GM10248 (cell line): ENCODE results near the gene CSF2.

Experiments
- CTCF ChIA-PET: fragments of 300-600 bp; sonication (Branson Sonifier 250); formaldehyde crosslinking; extraction: SDS; loops from one replicate; lab custom pipeline; 2021; ENCODE audit warnings: antibody characterized with exemption; lab: Yijun Ruan, JAX
- POLR2A ChIA-PET: fragments of 350-650 bp; sonication (Branson Sonifier 250); formaldehyde crosslinking; extraction: SDS; loops from one replicate; lab custom pipeline; 2020; ENCODE audit warnings: antibody characterized with exemption; lab: Yijun Ruan, JAX
- DNase-seq: peaks from one replicate; pipeline ENCODE4 v3.0.0; 2012; ENCODE audit errors: extremely low spot score
- TF ChIP-seq, protein P1 (sequence below): IDR thresholded peaks from 2 replicates; pipeline ENCODE4 v1.5.1; 2012; ENCODE audit warnings: mild to moderate bottlenecking, low read depth; ENCODE audit errors: extremely low read depth, missing control alignments, control extremely low read depth

The CSF2 gene

DNA sequence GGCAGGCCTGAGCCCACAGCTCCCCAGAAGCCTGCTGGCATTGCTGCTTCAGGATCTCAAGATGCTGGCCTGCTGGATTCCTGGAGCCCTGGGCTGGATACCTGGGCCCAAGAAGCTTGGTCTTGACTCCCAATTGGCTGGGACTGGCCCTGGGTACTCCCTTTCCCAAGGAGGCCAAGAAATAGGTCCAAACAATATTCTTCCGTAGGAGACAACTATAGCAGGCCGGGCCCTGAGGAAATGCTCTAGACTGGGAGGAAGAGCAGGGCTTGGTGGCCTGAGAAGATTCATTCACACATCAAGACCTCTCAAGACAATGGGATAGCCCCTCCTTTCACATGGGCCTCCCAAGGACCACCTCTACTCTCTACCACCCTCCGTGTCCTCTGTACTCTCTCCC is 7.9 kb downstream of the CSF2 start:
- CTCF ChIA-PET: interaction anchor here (0.8 to 11.2 kb wide), 5 partner anchors 12 to 191 kb away, joined by 3 to 105 read pairs (median 4); partner anchors contain the start of gene IL3
- DNase-seq: no peak
- POLR2A ChIA-PET: no interaction called here
- TF ChIP-seq, protein P1, sequence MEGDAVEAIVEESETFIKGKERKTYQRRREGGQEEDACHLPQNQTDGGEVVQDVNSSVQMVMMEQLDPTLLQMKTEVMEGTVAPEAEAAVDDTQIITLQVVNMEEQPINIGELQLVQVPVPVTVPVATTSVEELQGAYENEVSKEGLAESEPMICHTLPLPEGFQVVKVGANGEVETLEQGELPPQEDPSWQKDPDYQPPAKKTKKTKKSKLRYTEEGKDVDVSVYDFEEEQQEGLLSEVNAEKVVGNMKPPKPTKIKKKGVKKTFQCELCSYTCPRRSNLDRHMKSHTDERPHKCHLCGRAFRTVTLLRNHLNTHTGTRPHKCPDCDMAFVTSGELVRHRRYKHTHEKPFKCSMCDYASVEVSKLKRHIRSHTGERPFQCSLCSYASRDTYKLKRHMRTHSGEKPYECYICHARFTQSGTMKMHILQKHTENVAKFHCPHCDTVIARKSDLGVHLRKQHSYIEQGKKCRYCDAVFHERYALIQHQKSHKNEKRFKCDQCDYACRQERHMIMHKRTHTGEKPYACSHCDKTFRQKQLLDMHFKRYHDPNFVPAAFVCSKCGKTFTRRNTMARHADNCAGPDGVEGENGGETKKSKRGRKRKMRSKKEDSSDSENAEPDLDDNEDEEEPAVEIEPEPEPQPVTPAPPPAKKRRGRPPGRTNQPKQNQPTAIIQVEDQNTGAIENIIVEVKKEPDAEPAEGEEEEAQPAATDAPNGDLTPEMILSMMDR: no peak

DNA sequence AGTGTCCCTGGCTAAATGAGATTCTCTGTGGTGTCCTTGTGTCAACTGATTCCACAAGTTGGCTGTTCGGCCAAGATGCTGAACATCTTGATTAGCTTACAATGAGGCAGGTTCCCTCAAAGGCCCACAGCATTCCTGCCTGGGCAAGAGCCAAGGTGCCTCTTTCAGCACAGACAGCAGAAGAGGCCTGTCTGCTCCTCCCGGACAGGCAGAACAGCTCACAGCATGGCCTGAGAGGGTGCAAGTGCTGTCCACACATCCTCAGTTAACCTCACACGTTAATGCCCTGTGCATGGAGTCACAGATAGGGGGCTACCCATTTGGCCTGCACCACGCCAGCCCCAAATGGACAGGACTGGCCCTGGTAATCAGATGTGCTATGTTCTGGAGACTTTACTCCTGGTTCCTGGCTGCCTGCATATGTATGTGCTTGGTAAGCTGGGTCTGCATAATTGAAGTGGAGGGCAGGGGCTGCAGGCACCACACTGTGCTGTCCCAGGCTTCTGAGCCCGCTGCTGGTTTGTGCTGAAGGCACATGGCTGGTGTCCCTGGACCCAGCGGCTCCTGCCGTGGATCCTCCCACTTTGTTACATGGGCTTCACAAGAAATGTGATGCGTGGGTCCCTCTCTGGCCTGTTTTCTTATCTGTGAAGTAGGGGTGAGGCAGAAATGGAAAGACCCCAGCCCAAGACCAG is 8.9 kb downstream of the CSF2 start:
- ChIA-PET CTCF (interaction anchor here (0.7 to 11.2 kb wide), 8 partner anchors 10 to 418 kb away, joined by 3 to 105 read pairs (median 3); partner anchors contain the start of gene IL3), POLR2A (no interaction called here)
- no peak for DNase-seq
- TF ChIP-seq, protein P1: no peak

DNA sequence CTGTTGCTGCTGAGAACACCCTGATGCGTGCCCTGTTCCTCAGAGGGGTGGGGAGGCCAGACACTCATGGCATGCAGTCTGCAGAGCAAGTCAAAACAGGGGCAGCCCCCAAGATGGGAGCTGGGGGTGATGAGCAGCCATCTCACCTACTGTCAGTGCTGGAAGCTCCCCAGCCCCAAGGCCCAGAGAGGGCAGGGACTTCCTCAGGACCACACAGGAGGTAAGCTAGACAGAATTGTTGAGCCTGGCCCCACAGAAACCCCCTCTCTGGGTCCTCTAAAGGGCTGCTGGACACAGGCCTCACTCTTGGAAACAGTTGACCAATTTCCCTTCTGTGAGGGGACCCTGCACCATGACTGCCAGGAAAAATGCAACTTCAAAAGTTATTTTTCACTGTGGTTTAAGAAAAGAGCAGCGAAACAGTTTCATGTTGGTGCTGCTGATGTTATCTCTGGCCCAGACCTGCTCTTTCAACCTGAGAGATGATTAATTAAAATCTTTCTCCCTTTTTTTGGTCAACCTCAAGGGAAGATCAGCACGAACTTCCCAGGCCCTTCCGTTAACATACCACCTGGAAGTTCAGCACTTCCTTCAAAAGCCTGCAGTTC is 9.6 kb downstream of the CSF2 start:
- ChIA-PET POLR2A (no interaction called here), CTCF (interaction anchor here (1.2 to 11.2 kb wide), 2 partner anchors 11 to 19 kb away, joined by 6 to 105 read pairs; partner anchors contain the start of gene IL3)
- no peak for DNase-seq
- TF ChIP-seq, protein P1: no peak

DNA sequence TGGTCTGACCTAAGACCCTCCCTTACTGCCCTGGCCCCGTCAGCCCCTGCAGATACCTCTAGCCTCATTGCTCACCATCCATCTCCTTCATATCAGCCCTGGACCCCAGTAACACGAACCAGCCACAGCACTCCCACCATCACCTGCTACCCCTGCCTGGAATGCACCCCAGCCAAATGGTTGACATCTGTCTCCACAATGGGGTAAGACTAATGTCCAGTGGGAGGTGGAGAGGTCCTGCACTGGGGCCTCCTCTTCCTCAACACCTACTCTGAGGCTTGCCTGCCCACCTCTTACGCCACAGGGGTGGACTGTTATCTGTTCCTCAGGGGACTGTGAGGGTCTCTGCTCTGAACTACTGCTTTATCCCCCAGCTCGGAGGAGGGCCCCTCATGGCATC is 12.1 kb downstream of the CSF2 start:
- TF ChIP-seq, protein P1: no peak
- ChIA-PET CTCF (interaction anchor here (1.2 to 11.2 kb wide), 6 partner anchors 9 to 104 kb away, joined by 4 to 105 read pairs (median 8); partner anchors contain the start of gene IL3), POLR2A (no interaction called here)
- no peak for DNase-seq

DNA sequence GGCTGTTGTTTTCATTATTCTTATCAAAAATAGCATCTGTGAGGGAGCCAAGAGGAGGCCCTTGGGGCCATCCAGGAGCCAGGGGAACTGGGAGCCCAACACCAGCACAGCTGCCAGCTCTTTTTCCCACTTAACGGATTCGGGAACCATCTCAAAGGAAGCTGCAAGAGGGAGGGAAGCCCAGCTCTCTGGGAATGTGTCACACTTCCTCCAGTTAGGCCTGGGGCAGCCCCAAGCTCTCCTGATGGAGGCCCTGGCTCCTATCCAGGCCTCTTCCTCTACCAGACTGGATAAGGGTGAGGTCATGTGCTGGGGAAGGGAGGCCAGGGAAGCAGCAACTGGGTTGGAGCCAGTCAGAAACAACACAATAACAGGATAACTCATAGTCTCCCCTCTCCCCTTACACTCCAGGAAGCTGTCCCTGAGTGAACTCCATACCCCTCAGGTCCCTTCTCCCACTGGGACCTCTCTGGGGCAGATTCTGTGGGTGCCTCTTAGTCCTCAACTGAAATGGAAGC is 12.7 kb downstream of the CSF2 start:
- CTCF ChIA-PET: interaction anchor here (1.2 to 11.2 kb wide), 6 partner anchors 8 to 94 kb away, joined by 4 to 105 read pairs (median 8); partner anchors contain the start of gene IL3
- POLR2A ChIA-PET: interaction anchor here (0.5 kb wide), 1 partner anchor 759 kb away, joined by 3 read pairs; no protein-coding TSS in a partner anchor
- no peak for DNase-seq
- TF ChIP-seq, protein P1: no peak

DNA sequence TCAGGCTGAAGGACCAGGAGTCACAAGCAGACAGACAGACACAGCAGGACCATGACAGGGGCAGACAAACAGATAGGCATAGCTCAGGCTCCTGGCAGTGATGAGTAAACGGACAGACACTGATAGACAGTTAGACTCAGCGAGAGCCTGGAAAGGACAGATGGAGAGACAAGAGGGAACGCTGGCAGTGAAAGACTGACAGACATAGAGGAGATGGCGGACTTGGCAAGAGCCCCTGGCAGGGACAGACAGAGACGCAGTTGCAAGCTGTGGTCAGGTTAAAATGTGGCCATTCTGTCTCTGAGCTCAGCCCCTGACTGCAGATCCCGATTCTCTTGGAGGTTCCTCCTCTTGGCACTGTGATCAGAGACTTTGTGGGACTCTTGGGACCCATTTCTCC is 13.6 kb downstream of the CSF2 start:
- CTCF ChIA-PET: interaction anchor here (1.6 to 11.2 kb wide), 7 partner anchors 7 to 94 kb away, joined by 5 to 105 read pairs (median 7); partner anchors contain the start of gene IL3
- POLR2A ChIA-PET: no interaction called here
- DNase-seq: no peak
- TF ChIP-seq, protein P1: no peak
